ENCODE measurements around the gene ZBTB5. TPM values are rescaled to one million over a fixed set of nuclear protein-coding genes. Genes with fewer than 3 reads are reported as not detected.

ZBTB5 gene
- total and polyA plus RNA-seq, 2 of the 13 experiments (the other 11 are each of a cell fraction or from before 2014, with no cell fraction given) = 12.5 to 20.5 TPM

GRCh38 chr9:37466037-37466709 lies 923 bp upstream of the ZBTB5 start (continued):
- TF ChIP-seq NFIC (IDR thresholded peaks at IDR 0.05; ENCODE audit: low read length) (0 out of 2 replicates have a peak, but pooled peaks have one; percentile 22), MYNN (CRISPR knock-in tag; IDR thresholded peaks at IDR 0.05; ENCODE audit: low read depth) (no peak), ZNF12 (CRISPR knock-in tag; IDR thresholded peaks at IDR 0.05) (no peak), ZNF251 (CRISPR knock-in tag; IDR thresholded peaks at IDR 0.05) (no peak), RBM22 (optimal IDR thresholded peaks at IDR 0.05; ENCODE audit: low read length) (no peak), RFX5 (IDR thresholded peaks at IDR 0.05; ENCODE audit: low read depth, low read length) (no peak), ASH2L (IDR thresholded peaks at IDR 0.05; ENCODE audit: insufficient read length, low read depth, low read length) (peak; percentile 82), NFKB2 (CRISPR knock-in tag; IDR thresholded peaks at IDR 0.05; ENCODE audit: borderline replicate concordance) (peak; percentile 7; the same call in 1 of the 2 replicates), SP2 (CRISPR knock-in tag; IDR thresholded peaks at IDR 0.05) (no peak), PHF8 (CRISPR knock-in tag; IDR thresholded peaks at IDR 0.05) (peak; percentile 62), ZNF292 (CRISPR knock-in tag; IDR thresholded peaks at IDR 0.05; ENCODE audit: borderline replicate concordance, low read depth) (no peak), TP53 (CRISPR knock-in tag; conservative IDR thresholded peaks at IDR 0.05) (no peak), HOMEZ (CRISPR knock-in tag; IDR thresholded peaks at IDR 0.05; ENCODE audit: low read depth) (no peak), ZNF770 (CRISPR knock-in tag; IDR thresholded peaks at IDR 0.05) (no peak), XBP1 (CRISPR knock-in tag; IDR thresholded peaks at IDR 0.05) (no peak), ZSCAN9 (CRISPR knock-in tag; IDR thresholded peaks at IDR 0.05; ENCODE audit: borderline replicate concordance) (no peak; the same call in 1 of the 2 replicates), ZNF263 (CRISPR knock-in tag; IDR thresholded peaks at IDR 0.05) (peak; percentile 18; the same call in 1 of the 2 replicates), TEAD3 (CRISPR knock-in tag; optimal IDR thresholded peaks at IDR 0.05; ENCODE audit: borderline replicate concordance) (no peak), HNRNPLL (IDR thresholded peaks at IDR 0.05; ENCODE audit: low read depth, low read length, poor library complexity, severe bottlenecking) (no peak), MAFK (conservative IDR thresholded peaks at IDR 0.05 in 1 of 2, IDR thresholded peaks at IDR 0.05 in 1 of 2; ENCODE audit: low read length in 2 of 2) (no peak), ZNF687 (CRISPR knock-in tag; IDR thresholded peaks at IDR 0.05) (peak; percentile 74), ZFP36L1 (CRISPR knock-in tag; IDR thresholded peaks at IDR 0.05) (no peak), SIX1 (CRISPR knock-in tag; IDR thresholded peaks at IDR 0.05; ENCODE audit: borderline replicate concordance) (no peak), CCDC6 (CRISPR knock-in tag; IDR thresholded peaks at IDR 0.05) (peak; percentile 57; the same call in 1 of the 2 replicates)

All from HepG2 (cell line).